ENCODE data around the gene THSD7B.
"Not testable (repeated sequence)": the region's sequence is repeated elsewhere in the genome, so short reads cannot be mapped to it uniquely, and the experiment has no call there.

Gene THSD7B

DNA sequence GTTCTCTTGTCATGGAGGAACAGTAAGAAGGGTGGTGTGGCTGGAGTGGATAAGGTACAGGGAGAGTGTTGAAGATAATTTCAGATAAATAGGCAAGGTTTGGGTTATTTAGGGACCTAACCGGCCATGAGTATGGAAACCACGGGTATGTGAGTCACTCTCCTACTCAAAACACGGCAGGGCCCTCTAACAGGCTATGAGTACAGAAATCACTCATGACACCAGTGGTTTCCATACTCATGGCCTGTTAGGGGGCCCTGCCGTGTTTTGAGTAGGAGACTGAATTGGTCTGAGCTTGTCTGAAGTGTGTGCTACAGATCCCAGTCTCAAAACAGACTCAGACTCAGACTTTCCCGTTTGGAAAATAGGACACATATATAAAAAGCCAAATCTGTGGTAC is 770.6 kb downstream of the THSD7B start:
- no peak for DNase-seq (ENCODE audit: low read depth in 2 of 2)

DNA sequence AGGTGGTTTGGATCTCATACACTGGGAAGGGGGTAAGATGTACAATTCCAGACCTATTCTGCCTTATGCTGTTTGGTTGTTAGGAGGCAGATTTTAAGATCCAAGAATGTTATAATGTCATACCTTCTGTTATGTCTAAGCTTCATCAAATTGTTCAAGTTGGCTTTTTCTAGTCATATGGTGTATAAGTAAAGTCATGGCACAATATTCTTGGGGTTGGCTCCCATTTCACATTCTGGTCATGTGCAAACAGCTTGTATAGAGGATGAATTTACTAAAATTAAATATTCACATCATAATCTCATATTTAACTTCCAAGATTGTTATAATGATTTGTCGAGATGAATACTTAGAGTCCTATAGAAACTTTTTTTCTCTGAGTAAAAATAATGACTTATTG is 774.0 kb downstream of the THSD7B start:
- no peak for DNase-seq (ENCODE audit: low read depth in 2 of 2)

DNA sequence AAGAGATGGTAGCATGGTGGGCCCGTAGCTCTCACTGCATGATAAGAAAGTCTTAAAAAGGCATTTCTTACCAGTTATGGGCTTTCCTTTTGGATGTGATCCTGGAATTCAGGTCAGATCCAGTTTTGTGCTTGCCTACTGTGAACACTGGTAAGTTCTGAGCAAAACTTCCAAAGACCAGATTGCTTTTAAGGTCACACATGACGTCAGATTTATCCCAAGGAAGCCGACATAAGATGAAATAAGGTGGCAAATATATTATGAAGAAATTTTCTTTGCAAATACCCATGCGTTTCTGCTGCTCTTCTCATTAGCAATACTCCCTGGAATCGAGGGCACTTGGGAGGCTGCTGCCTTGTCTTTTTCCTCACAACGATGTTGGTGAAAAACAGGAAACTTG is 782.5 kb downstream of the THSD7B start:
- DNase-seq (ENCODE audit: low read depth in 2 of 2) = no peak

DNA sequence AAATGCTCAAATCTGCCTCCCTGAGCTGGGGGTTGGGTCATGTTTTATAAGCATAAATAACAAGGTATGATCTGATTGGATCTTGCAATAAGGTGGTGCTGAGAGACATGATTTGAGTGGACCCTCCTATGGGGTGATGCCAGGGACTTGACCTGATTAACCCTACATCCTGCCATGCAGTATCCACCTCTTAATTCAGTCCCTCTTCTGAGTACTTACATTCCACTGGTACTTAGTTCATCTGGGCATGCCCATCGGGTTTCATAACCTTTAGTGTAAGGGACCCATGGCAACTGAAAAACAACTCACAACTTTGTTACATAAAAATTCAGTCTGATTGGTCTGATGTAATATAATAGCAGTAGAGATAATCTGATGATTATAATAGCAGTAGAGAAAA is 801.0 kb downstream of the THSD7B start:
- no peak for DNase-seq (ENCODE audit: low read depth in 2 of 2)

DNA sequence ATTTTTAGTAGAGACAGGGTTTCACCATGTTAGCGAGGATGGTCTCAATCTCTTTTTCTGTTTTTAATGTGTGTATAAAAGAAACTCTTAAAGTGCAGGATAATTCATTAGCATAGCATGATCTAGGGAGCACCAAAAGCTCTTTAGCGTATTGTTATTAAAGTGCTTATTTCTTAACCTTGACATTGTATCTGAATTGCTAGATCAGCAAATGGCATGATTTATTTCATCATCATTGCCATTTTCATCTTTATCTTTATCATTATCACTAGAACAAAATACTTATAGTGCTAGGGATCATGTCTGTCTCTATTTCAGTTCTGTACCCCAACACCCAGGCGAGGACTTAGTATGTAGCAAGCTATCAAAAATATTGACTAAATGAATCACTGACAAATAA is 805.1 kb downstream of the THSD7B start:
- no peak for DNase-seq (ENCODE audit: low read depth in 2 of 2)

DNA sequence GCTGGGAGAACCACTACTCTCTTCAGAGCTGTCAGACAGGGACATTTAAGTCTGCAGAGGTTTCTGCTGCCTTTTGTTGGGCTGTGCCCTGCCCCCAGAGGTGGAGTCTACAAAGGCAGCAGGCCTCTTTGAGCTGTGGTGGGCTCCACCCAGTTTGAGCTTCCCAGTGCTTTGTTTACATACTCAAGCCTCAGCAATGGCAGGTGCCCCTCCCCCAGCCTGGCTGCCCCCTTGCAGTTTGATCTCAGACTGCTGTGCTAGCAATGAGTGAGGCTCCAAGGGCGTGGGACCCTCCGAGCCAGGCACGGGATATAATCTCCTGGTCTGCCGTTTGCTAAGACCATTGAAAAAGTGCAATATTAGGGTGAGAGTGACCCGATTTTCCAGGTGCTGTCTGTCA is 822.5 kb downstream of the THSD7B start:
- DNase-seq (ENCODE audit: low read depth in 2 of 2) = not testable (repeated sequence)

DNA sequence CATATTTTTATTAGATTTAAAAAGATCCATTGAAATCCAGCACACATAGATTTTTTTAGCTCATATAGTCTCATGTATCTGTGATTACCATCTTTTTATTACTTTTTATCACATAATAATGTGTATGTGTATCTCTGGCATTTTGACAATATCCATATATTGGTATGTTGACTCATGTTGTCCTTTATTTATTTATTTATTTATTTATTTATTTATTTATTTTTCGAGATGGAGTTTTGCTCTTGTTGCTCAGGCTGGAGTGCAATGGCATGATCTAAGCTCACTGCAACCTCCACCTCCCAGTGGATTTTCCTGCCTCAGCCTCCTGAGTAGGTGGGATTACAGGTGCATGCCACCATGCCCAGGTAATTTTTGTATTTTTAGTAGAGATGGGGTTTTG is 823.2 kb downstream of the THSD7B start:
- DNase-seq (ENCODE audit: low read depth in 2 of 2) = not testable (repeated sequence)

DNA sequence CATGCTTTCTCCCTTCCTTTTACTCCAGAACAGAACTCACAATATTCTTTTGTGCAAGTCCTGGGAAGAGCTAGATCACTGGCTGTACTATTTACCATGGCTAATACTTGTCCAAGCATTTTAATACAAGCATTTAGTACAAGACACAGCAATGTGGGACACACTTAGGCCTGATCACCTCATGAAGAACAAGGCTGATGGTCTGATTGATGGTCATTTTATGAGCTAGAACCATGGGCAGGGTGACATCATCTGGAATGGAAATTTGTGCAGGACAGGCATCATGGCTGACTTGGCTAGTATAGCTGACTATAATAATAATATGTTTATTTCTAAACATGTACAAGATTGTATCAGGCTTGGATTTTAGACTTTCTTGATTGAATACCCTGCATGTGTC is 824.8 kb downstream of the THSD7B start:
- no peak for DNase-seq (ENCODE audit: low read depth in 2 of 2)

DNA sequence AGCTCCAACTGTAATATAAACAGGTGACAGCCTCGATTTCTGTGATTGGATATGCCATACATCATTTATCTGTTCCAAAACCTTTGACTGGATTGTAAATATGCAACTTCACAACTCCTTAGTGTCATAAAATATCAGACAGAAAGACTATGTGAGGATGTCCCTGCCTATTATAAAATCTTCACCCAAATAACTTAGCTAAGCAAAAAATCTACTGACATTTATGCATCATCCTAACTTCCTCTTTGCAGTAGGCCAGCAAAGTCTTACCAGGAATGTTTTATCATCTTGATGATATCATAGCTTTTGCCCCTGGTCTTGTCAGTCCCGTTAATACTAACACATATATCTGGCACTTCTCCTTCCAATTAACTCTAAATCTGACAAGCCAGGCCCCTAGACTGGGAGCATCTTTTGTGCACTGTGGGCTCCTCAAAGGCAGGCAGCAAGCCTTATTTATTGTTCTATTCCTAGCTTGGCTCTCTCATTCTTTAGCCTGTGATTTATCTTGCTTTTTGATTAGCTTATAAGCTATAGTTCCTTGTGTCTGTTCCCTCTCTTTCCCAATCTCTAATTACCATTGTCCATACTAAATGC is 842.5 kb downstream of the THSD7B start:
- DNase-seq (ENCODE audit: low read depth in 2 of 2) = no peak

DNA sequence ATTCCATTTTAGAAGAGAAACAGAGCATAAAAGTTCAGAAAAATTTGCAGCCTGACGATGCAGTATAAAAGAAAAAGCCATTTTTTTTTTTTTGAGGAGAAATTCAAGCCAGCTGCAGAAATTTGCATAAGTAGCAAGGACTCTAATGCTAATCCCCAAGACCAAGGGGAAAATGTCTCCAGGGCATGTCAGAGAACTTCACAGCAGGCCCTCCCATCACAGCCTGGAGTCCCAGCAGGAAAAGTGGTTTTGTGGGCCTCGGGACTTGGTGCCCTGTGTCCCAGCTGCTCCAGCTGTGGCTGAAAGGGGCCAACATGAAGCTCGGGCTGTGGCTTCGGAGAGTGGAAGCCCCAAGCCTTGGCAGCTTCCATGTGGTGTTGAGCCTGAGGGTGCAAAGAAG is 873.6 kb downstream of the THSD7B start:
- no peak for DNase-seq (ENCODE audit: low read depth in 2 of 2)

DNA sequence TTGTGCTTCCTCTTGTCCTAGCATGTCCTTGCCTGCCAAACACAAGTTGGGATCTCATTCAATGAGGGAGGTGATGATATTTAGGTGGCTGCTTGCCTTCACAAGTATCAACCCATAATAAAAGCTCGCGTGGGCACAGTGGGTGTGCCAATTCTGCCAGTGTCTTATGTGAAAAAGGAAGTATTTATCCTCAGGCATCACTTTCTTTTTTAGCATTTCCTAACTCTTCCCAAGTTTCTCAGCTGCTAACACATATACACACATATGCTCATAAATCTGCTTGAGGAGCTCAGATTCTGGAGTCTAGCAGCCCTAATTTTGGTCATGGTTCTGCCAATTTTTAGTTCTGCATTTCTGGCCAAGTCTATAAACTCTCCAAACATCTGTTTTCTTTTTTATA is 879.4 kb downstream of the THSD7B start:
- no peak for DNase-seq (ENCODE audit: low read depth in 2 of 2)

DNA sequence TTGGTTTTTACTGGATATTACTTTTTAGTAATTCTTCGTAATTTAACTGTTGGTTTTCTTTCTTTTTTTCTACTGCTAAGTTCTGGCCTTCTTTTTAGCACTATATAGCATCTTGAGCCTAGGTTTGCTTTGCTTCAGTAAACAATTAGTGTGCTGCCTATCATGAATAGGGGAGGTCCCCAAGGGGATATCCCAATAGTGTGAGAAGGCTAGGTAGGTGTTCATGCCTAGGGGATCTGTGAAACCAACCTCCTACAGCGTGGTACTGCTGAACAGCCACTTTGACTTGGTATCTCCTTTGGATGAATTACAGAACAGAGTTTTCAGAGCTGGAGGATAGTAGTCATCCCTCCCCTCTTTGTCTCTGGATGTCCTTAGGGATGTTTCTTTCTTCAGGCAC is 888.7 kb downstream of the THSD7B start:
- DNase-seq (ENCODE audit: low read depth in 2 of 2) = no peak

DNA sequence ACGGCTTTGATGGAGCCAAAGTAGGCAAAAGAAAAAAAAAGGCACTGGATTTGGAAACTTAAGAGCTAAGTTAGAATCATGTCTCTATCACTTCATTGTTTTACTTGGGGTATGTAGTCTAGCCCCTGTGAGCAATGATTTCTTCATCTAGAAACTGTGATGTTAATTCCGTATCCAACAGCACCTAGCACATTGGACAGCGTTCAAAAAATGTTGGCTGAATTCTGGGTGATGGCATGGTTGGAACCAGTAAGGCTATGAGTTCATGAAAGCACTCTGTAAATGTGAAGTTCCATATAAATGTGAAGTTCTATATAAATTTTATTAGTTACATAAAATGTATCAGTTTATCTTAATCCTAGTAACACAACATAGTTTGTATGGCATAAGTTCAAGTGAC is 890.5 kb downstream of the THSD7B start:
- no peak for DNase-seq (ENCODE audit: low read depth in 2 of 2)

DNA sequence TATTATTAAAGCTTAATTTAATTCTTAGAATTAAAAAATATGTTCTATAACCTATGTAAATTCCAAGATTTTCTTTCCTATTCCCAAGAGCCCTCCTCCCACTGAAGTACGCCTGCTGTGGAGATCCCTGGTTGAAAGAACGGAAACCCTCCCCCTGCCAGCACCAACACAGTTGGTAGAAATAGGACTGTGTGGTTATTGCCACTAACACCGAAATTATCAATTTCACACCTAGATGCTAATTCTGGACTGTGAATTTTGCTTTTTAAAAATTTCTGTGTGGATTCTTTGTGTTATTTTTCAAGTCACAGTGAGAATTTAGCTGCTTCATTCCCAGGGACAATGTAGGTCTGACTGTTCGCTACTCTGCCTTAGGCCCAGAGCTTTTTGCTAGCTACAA is 893.1 kb downstream of the THSD7B start:
- DNase-seq (ENCODE audit: low read depth in 2 of 2) = no peak

DNA sequence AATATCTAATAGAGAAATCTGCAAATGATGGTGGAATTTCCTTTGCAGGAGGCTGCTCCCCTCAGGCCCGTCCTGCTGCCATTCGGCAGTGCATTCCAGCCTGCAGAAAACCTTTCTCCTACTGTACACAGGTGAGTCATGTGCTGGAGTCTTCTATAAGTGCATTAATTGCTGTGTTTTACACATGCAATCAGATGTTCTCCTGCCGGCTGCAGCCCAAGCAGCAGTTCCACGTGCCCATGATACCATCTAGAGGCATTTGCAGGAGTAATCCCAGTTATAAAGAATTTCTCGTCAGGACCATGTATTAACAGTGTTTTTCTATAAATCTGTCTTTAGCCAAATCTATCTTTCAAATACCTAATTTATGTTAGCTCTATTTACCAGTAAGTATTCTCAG is 894.3 kb downstream of the THSD7B start:
- DNase-seq (ENCODE audit: low read depth in 2 of 2) = no peak

DNA sequence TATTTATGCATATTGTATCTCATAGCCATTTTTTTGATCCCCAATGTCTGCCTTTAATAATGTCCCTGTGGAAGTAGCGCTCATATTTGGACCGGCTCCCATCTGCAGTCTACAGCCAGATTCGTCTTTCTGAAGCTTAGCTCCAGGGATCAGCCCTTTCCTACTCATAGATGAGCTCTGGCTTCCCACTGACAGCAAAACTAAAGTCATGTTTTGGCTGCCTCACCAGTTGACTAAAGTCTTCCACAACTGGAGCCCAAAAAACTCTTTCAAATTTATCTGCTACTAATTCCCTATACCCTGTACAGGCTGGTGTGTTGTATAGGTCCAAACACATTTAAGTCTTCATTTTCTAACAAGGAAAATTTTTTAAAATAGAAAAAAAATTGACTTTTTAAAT is 904.8 kb downstream of the THSD7B start:
- no peak for DNase-seq (ENCODE audit: low read depth in 2 of 2)

DNA sequence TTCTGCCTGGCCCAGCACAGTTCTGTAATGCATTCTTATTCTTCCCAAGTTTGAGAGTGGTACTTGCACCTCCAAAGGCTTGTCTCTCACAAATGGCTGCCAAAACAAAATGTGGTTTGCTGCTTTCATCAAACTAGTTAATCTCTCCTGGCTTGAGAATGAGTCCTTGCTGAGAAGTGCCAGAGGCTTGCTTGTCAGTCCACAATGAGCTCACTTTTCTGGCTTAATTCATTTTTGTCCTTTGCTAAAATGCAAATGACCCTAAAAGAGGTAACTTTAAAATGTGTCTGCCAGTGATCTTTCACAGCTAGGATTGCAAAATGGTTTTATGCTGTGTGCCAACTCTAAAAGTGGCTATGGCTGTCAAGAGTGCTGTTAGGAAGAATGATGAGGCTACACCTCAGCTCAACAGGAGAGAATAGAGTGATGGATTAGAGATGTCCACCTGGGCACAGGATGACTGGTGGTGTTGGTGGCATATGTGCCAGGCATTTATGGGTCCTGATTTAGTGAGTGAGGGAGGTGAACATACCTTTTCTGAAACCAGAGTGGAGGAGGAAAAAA is 907.7 kb downstream of the THSD7B start:
- DNase-seq (ENCODE audit: low read depth in 2 of 2) = no peak

DNA sequence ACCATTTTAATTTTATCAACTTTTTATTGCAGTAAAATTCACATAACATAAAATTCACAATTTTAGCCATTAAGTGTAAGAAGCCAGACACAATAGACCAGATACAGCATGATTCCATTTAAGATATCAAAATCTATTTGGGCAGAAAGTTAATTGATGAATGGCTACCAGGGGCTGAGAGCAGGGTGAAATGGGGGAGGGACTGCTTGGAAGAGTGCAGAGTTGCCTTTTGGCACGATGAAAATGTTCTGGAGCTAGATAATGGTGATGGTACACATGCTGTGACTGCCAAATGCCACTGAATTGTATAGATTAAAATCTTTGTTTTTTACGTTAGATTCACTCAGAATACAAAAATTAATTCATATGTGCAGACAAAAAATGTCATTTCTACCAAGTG is 909.6 kb downstream of the THSD7B start:
- DNase-seq (ENCODE audit: low read depth in 2 of 2) = no peak

DNA sequence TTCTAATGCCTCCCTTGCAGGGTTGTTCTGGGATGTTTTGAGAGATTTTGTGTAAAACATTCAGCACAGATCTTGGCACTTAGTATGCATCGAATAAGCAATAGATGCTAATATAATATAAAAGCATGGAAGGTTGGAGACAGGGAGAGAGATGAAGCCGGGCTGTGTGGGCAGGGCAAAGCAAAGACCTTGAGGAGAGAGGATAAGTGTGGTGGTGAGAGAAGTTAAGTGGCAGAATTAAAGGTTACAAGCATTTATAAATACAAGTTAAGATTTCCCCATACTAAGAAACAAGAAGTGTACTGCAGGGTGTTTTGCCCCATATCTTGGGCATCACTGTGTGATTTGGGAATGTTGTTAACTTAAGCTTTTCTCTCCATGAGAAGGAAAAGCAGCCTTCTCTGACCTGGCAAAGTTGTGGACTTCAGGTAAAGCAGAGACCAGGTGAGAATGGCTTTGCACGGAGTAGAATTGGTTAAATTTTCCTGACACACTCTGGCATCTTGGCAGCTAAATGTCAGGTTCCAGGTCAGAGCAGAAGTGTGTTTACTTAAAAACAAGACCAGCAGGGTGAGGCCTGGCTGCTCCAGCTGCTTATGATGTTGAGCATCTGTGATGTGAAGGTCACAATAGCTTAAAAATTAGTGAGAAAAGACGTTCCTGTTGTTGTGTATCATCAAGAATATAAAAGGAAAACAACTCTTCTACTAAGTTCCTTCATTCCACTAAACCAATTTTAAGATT is 910.4 kb downstream of the THSD7B start:
- DNase-seq (ENCODE audit: low read depth in 2 of 2) = no peak

DNA sequence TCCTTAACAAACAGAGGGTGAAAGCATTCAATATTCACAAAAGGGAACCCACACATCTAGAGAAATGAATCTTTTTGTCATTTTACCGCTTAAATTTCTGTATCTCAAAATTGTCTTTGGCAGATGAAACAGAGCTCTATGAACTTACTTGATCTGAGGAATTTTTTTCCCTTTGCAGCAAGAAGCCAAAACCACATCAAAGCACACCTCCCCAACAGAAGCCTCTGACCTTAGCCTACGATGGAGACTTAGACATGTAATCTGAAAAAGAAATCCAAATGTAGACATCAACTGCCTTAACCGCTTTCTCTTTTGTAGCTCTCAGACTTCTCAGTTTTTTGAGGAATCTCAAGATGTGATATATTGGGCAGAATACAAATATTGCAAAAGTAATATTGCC is 911.0 kb downstream of the THSD7B start:
- no peak for DNase-seq (ENCODE audit: low read depth in 2 of 2)

DNA sequence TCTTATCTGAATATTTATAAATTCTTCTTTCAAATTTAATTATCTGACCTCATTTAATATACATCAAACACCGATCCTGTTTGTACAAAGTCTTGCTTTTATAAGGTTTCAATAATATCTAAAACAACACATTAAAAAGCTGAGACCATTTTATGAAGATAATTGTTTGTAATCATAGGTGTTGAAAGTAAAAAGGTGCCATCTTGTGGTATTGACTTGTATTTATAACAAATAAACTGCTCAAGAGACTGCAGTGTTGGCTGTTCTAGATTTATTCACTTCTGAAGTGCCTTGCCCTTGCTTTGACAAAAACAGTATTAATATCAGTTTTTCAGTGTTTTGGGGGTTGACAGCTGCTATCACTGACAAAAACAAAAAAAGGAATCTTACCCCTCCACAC is 912.1 kb downstream of the THSD7B start:
- no peak for DNase-seq (ENCODE audit: low read depth in 2 of 2)

DNA sequence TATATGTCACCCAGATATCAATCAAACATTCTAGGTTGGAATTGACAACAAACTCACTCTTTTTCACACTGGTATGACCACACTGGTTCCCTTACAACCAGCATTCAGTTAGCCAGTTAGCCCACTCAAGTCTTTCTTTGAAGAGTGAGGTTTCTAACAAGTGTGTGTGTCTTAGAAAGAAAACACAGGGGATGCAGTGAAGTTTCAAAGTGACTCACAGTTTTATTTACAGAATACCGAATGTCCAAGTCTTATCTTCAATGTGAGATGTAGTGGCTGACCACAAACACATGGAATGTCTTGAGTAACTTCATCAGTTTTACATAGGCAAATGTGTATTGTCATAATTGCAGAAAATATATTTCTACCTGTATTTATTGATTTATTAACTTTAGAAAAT is 924.2 kb downstream of the THSD7B start:
- DNase-seq (ENCODE audit: low read depth in 2 of 2) = no peak

DNA sequence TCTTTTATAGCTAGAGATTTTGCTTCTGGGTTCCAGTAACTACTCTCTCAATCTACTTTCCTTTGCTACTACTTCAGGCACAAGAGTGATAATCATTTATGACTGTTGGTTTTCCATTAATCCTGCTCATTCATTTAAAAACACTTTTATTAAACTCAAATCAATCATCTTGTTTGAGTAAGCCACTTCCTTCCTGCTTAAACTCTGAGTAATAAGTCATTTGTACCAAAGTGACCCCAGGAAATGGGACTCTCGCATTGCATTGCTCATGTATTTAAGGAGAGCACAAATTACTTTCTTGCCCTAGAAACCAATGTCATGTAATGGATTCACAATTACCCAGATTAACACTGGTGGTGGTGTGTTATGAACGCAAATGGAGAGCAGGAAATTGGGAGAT is 928.2 kb downstream of the THSD7B start:
- no peak for DNase-seq (ENCODE audit: low read depth in 2 of 2)

DNA sequence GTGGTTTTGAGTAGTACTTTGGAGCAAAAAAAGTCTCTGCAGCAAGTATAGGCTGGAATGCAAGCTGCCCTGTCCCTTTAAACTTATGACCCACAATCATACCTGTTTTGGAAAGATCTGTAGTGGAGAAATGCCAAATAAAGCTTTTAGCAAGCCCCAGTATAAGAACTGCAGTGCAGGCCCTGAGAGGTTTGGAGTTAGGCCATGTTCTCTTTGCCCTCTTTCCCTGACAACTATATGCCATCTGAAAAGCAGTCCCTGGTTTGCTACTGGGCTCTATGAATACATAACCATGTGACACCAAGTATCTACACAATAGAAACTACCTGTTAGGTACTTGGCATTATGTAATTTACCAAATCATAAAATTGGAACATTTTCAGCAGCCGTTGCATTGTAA is 931.6 kb downstream of the THSD7B start:
- DNase-seq (ENCODE audit: low read depth in 2 of 2) = no peak
